HG03060 (cell line): ENCODE results near the gene CD164L2.
"Not testable (repeated sequence)": the region's sequence is repeated elsewhere in the genome, so short reads cannot be mapped to it uniquely, and the experiment has no call there.

ENCODE experiments used
- ATAC-seq: cut with Tn5 transposase; IDR thresholded peaks from one replicate; pipeline ENCODE4 v1.9.1; 2021; ENCODE audit warnings: low read depth, moderate number of reproducible peaks; ENCODE audit not compliant: unreplicated experiment

The CD164L2 gene

DNA sequence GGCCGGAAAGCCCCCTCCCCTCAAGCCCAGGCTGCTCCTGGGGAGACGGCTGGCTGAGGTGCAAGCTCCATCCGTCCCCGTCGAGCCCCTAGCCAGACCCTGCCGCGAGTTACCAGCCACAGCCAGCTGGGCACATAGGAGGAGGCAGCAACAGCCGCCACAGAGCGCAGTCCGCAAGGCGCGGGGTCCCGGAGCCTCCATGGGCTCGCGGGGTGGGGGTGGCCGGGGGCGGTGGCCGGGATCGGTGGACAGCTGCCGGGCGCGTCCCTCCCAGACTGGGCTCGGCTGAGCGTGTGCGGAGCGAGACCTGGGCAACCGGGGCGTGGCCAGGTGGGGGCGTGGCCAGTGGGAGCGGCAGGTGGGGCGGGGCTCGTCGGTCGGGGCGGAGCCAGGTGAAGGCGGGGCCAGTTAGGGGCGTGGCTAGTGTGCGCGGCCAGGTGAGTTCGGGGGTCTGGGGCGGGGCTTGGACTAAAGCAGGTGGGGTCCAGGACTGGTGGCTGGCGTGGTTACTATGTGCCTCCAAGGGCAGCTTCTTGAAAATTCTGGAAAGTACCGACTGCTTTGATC is at the start of gene CD164L2:
CD164L2 (minus strand) TSS at position 295 of the 567 bp plus-strand sequence; CDS start at position 201, 94 bp downstream.
- ATAC-seq: no peak

DNA sequence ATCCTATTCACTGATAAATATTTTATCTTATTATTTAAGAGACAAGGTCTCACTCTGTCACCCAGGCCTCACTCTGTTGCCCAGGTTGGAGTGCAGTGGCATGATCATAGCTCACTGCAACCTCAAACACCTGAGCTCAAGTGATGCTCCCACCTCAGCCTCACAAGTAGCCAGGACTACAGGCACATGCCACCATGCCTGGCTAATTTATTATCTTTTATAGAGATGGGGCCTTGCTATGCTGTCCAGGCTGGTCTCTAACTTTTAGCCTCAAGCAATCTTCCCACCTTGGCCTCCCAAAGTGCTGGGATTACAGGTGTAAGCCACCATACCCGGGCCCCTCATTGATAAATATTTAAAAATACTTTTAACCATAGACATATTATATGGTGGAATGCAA is 49.6 kb upstream of the CD164L2 start:
- not testable (repeated sequence) for ATAC-seq

DNA sequence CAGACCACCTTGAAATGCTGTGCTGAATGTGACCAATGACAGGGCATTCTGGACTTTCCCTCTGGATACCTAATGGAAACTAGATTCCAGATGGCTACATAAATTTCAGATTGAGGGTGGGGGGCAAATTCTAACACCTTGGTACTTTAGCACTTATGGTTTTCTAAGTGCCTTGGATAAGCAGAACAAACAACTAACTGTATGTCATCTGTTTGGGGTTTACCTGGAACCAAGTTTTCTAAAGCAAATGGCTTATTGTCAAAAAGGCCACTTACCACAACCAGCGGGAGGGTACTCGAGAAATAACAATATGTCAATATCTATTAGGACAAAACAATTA is 48.4 kb upstream of the CD164L2 start:
- no peak for ATAC-seq

DNA sequence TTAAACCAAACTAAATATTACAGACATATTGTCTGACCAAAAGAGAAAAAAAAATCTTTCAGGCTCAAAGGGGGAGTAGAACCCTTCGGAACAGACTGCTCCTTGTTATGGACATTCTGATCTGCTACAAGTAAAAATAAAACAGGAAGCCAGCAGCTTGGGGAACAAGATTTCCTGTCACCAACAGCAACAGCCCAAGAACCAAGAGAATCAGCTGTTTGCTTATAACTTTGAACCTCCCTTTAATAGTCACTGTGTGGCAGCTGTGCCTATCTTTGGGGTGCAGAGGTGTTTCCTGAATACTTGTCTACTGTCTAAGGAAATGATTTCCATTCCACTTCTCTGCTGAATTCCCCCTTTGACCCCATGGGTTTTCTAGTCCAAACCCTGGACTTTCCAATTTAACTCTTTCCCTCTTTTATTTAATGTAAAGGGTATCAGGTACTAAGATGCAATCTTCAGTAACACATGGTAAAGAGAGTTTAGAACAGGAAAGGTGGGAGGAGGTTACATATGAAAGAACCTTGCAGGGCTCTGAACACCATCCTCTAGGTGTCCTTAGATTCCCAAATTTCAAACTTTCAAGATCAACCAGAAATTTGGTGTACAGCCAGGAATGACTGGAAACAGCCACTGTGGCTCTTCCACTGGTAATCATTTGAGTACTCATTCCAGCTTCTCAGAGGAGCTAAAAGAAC is 47.9 kb upstream of the CD164L2 start:
- ATAC-seq: no peak

DNA sequence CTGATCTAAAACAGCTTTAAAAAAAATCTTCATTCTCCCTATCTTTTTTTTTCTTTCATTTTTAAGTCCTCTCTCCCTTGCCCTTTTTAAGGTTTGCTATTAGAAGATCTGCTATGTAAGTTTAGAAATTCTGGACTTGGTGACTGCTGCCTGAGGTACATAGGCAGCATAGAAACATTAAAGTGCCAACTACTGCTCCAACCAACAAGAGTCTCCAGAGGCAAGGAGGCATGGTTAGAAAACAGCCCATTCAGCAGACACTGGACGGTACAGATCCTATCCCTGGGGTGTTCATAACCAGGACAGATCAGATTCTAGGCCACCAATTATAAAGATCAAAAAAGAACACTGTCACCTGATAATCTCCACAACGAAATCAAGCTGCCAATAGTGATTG is 45.9 kb upstream of the CD164L2 start:
- no peak for ATAC-seq

DNA sequence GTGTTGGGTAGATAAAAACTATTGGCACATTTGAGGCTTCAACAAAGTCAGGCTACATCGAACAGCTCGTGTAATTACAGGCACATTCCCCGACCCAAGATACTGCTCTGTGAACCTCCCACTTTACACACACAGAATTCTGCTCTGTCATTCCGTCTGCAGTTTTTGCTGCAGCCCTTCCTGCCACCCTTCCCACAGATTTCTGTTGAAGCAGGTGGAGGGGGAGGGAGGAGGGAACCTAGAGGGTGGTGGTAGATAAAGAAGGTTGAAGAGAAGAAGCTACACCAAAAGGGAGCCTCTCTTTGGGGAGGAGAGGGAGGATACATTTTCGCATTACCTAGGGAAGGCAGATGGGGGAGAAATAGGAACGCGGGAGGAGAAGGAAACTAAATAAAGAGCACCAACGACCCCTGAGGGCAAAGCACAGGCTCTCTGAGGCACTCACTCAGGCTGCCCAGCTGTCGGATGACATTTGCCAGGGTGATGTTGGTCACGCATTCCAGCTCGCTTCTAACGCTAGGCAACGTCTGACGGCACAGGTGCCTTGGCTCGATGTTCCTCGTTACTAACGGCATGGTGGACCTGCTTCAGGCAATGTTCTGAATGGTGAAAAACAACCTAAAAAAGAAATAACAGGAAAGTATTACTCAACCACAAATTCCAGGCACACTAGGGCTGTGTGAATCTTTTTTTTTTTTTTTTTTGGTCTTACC is 45.3 kb upstream of the CD164L2 start:
- no peak for ATAC-seq

DNA sequence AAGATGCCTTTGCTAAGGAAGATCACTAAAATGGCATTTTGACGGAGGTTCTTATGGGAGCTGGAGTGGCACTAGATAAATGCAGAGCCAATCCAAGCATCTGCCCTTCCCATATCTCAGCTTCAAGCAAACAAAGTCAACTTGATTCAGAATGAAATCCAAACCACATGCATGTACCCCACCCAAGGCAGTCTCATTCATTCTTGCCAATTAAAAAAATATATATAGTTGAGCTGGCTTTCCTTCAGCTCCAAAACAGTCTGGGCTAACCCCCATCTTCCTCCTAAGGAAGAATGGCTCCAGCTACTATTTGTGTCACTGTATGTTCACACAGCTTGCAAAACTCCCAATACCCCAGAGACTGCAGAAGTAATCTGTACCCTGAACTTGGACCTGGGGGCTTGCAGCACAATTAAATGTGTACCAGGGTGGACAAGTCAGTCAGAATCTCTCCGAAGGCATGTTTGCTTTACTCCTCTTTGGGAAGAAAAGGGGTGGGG is 44.7 kb upstream of the CD164L2 start:
- ATAC-seq: no peak

DNA sequence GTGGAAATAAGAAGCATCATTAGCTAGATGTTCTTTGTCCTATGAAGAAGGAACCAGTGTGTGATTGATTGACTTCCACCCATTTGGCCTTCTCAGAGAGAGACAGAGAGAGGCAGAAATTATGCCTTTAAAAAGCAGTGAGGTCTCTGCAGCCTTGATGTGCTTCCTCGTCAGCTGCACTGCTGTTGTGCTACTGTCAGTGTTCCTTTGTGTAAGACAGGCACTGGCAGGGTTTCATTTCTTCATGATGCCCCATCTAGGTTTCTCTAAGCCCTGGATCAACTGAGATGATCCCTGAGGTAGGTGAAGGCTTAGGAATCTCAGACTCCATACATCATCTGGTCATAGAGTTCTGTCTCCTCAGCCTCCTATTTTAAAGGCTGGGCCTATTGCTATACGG is 44.2 kb upstream of the CD164L2 start:
- ATAC-seq: no peak

DNA sequence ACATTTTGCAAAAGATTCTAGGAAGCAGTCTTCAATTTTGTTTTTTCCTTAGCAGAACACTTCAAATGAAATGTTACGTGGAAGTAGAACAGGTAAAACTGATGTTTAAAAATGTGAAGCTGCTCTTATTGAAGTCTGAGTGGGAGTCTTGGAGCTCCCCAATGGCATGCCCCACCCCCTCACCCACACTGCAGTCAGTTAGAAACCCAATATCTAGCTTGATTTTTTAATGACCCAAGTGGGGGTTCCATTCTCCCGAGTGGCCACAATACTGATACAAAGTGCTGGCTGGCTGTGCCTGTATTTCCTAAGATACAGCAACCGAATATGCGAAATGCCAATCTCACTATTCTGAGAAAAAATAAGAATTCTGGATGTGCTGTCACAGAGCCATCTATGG is 40.6 kb upstream of the CD164L2 start:
- ATAC-seq: no peak

DNA sequence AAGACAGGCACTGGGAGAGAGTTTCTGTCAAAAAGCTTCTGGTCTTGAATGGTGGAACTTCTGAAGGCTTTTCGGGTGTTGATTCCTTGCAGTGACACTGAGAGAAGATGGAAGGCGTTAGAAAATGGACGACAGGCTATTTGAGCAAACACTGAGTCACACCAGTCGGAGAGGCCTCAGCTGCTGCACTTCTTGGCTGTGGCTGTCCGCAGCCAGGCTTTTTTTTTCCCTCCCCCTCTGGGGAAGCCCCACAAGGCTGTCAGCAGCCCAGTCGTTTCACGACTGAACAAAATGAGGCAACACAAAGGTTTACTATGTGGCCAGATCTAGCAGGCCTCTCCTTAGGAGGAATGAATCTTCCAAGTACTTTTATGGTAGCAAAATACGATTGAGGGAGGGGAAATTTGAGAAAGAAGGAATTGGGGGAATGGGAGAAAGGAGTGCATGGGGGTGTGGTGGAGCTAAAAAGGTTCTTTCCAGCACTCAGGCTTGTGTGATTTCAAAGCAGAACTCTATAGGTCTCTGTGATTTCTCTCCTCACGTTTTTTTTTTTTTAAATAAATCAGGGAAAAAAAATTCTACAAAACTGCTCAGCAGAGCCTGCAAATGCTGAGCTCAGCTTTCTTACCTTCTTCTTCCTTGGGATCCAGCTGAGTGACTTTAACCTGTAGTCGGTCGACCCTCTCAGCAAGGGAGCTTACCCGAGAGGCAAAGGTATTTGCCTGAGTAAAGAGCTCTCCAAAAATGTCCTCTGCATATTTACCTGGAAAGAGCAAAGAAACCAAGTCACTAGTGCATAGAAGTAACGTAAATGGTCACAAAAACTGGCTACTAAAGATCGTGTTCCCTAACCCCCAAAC is 35.4 kb upstream of the CD164L2 start:
- ATAC-seq: no peak

DNA sequence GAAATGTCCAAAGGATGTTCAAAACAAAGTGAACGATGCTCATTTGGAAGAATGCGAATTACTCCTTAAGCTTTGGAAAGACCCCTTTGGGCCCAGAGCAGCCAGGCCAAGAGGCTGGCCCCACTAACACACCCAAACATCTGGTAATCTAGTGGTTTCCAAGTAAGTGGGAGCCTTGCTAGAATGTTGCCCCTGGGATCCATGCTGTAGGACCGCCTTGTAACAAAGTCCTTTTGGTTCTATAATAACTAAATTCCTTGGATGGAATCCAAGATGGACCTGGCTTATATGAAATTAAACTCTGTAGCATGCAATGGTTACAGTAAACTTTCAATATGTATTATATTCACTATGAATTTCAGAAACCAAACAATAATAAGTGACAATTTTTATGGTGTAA is 34.6 kb upstream of the CD164L2 start:
- ATAC-seq: no peak

DNA sequence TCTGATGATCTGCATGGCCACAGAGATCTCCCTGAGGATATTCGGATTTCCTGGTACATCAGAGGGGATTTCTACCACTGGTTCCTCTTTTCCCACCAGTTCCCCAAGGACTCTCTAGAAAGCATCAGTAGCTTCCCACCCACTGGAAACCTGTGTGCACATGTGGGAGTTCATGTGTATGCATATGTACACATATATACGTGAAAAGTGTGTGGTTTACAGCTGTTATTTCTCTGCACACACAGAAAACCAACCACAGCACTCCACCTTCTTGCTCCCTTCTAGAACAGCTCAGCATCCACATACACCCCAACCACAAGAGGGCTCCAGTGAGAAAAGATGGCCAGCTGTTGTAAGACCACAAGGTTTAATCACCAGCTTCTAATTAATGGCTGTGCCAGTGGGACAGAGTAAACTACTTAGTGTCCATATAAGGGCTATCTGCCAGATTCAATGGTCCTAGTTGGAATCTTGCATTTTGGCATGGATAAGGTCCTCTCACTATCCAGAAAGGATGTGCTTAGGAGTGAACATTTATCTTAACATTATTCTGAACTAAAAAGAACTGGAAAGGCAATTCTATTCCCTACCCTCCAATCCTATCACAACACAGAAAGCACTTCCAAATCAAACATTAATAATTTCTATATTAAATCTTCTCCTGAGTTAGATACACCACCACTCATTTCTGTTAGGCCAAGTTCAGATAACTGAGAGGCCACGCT is 33.4 kb upstream of the CD164L2 start:
- ATAC-seq: no peak

DNA sequence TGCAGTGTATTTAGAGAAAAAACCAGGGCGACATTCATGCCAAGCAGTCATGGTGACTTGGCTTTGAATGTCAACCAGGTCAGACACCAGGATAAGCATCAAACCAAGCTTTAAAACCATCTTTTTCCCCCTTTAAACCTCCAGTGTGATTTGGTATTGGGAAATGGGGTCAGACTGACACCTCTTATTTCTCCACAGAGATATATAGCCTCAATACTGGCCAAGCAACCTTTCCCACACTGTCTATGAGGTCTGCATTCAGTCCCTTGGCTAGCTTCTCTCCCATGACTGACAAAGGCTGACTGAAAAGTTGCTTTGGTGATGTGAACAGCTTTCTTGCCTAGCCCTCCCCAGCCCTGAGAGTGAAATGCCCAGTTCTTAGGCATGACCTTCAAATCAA is 31.0 kb upstream of the CD164L2 start:
- ATAC-seq: no peak

DNA sequence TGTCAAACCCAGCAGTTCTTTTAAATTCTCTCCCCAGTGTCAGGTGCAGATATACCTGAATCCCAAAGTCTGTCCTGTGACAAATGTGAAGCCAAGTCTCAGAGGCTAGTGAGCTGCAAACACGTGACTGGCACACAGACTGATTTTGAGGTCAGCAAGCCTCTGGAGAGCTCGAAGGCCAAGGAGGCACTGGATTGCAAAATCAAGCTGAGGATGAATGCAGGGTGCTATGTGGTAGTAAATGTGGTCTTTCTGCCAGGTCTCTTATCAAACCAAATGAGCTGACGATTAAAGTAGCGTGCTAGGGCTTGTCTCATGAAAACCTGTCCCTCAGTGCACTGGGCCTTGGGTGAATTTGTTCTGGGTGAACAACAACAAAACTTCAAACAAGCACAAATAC is 29.9 kb upstream of the CD164L2 start:
- ATAC-seq: no peak

DNA sequence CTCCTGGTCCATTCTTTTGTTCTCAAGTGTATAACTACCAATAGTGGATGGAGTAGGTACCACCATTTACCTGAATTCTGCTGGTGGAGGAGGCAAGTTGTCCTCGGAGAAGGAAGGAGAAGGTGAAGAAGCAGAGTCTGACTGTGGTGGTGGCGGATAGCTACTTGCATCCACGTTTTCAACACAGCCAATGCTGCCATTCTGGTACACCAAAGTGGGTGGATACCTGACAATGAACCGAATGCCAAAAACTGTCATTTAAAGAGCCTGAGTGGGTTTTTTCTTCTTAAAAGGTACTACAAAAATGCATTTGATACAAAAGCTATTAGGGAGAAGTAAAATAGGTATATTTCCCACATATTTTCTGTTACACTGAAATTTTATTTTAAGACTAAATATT is 29.4 kb upstream of the CD164L2 start:
- ATAC-seq: no peak

DNA sequence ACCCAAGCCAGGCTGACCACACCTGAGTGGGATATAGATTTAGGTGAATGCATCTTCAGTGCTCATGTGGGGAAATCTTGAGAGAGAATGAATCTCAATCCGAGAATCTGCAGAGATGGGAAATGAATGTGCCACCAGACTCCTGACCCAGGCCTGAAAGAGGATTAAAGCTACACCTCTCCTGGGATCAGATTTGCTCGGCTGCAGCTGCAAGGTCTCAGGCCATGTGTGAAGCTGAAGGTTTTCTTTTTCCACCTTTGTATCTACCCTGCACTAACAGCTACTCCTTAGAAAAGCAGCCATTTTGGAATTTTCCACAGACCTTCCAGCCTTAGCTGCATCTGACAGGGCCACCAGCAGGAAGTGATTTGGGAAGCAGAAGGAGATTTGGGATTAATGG is 27.6 kb upstream of the CD164L2 start:
- no peak for ATAC-seq

DNA sequence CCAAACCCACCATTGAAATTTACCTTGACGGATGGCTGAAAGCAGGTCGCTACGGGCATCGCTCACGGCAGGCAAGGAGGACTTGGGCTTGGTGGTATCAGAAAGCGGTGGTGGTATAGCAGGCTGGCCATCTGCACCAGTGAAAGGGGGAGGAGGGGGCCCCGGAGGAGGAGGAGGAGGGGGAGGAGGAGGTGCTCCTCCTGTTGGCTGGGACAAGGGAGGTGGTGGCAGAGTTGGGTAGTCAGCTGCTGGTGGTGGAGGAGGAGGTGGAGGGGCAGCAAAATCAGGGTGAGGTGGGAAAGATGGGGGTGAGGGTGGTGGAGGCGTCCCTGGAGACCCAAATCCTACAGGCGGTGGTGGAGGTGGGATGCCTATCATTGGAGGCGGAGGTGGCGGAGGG is 26.5 kb upstream of the CD164L2 start:
- ATAC-seq: no peak

DNA sequence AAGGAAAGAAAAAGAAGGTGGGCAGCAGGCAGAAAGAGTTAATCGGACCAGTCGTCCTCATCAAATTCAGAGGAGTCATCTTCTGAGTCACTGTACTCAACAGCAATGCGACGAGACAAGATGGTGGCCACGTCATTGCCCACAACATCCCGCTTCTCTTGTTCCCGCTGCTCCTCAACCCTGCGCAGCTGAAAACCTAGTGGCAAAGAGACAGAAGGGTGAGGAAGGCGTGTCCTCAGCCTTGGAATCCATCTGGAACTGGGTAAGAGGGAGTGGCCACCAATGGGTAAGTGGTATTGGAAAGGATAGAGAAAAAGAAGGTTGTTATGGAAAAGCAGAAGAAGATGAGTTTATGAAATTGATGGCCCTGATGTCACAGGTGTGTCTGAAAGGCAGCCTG is 25.0 kb upstream of the CD164L2 start:
- no peak for ATAC-seq

DNA sequence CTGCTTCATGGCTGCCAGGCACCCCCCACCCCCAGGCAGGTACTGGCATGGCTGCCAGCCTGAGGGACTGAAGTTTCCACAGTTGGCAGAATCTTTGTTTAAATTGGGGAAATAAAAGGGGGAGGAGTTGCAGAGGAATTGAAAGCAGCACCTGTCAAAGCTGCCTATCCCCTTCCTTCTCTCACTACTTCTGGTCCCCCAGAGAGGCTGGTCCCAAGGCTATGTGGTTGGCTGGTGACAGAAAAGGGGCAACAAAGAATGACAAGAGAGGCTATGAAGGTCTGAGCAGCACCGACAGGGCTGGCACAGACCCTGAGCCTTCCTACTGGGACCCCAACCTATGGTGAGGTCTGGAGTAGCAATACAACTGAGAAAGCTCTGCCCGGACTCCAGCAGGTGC is 23.7 kb upstream of the CD164L2 start:
- not testable (repeated sequence) for ATAC-seq

DNA sequence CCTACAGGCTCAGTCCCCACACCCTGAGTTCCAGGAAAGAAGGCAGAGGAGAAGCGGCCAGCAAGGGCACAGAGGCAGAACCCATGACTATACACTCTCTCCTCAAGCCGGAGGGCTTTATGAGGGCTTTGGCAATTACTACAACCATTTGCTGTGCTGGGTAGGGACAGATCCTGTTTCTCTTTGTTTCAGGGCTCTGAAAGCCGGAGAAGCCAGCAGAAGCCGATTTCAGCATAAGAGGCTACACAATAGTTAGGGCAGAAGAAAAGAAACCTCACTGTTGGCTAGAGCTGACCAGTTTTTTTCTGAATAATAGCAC is 23.2 kb upstream of the CD164L2 start:
- ATAC-seq: no peak
